Astrocyte (in vitro differentiated cells and primary cell): Measurements from ENCODE around the gene RAP1GAP. TPM values are rescaled to one million over a fixed set of nuclear protein-coding genes. Genes with fewer than 3 reads are reported as not detected.
A peak's percentile ranks its signal among the peaks of the same experiment; 100 is the strongest.

Experiments used
- DNase-seq: peaks from one replicate; pipeline ENCODE4 v3.0.0-alpha.2; 2010; ENCODE audit warnings: low read depth
- FAIRE-seq: peaks from 2 replicates; lab custom pipeline; 2011; peaks lifted over from hg19 to GRCh38; lab: Jason Lieb, UNC
- H2AFZ ChIP-seq: 2 replicates; pipeline ENCODE4 v1.6.0; 2012; ENCODE audit warnings: low read depth, low read length, inconsistent platforms
- H3K27ac ChIP-seq: 2 replicates; pipeline ENCODE4 v1.5.1; 2011; ENCODE audit warnings: low read depth, low read length, inconsistent platforms
- H3K27me3 ChIP-seq: 2 replicates; pipeline ENCODE4 v1.6.0; 2011; ENCODE audit warnings: low read length, inconsistent platforms; ENCODE audit not compliant: insufficient read depth
- H3K36me3 ChIP-seq: 2 replicates; pipeline ENCODE4 v1.5.1; 2011; ENCODE audit warnings: low read length, inconsistent platforms; ENCODE audit not compliant: insufficient read depth
- H3K4me1 ChIP-seq: 2 replicates; pipeline ENCODE4 v1.5.1; 2011; ENCODE audit warnings: low read length, inconsistent platforms; ENCODE audit not compliant: insufficient read depth
- H3K4me2 ChIP-seq: 2 replicates; pipeline ENCODE4 v1.6.0; 2012; ENCODE audit warnings: low read length, inconsistent platforms
- H3K4me3 ChIP-seq: 2 replicates; pipeline ENCODE4 v1.5.1; 2011; ENCODE audit warnings: low read depth, mild to moderate bottlenecking, low read length, inconsistent platforms; ENCODE audit not compliant: insufficient read depth
- H3K79me2 ChIP-seq: 2 replicates; pipeline ENCODE4 v1.6.0; 2012; ENCODE audit warnings: mild to moderate bottlenecking, low read length, inconsistent platforms; ENCODE audit not compliant: insufficient read depth
- H3K9ac ChIP-seq: 2 replicates; pipeline ENCODE4 v1.6.0; 2012; ENCODE audit warnings: mild to moderate bottlenecking, low read length, inconsistent platforms
- H3K9me3 ChIP-seq: 2 replicates; pipeline ENCODE4 v1.5.1; 2012; ENCODE audit warnings: low read depth, mild to moderate bottlenecking, low read length, inconsistent platforms; ENCODE audit not compliant: insufficient read depth
- H4K20me1 ChIP-seq: 2 replicates; pipeline ENCODE4 v1.6.0; 2012; ENCODE audit warnings: low read length, inconsistent platforms; ENCODE audit not compliant: insufficient read depth
- H3K27ac Mint-ChIP-seq: one replicate; pipeline ENCODE4 v1.8.0; 2021; ENCODE audit warnings: mild to moderate bottlenecking, mixed read lengths; ENCODE audit not compliant: unreplicated experiment
- H3K27me3 Mint-ChIP-seq: one replicate; pipeline ENCODE4 v1.8.0; 2021; ENCODE audit warnings: low read depth, mixed read lengths; ENCODE audit not compliant: unreplicated experiment
- H3K36me3 Mint-ChIP-seq: one replicate; pipeline ENCODE4 v1.8.0; 2021; ENCODE audit warnings: low read depth, mixed read lengths; ENCODE audit not compliant: unreplicated experiment
- H3K4me1 Mint-ChIP-seq: one replicate; pipeline ENCODE4 v1.8.0; 2021; ENCODE audit warnings: low read depth, mixed read lengths; ENCODE audit not compliant: unreplicated experiment
- H3K4me3 Mint-ChIP-seq: one replicate; pipeline ENCODE4 v1.8.0; 2021; ENCODE audit warnings: mild to moderate bottlenecking, moderate library complexity, mixed read lengths; ENCODE audit not compliant: unreplicated experiment
- H3K9me3 Mint-ChIP-seq: one replicate; pipeline ENCODE4 v1.8.0; 2021; ENCODE audit warnings: mild to moderate bottlenecking, mixed read lengths; ENCODE audit not compliant: unreplicated experiment
- EZH2 ChIP-seq: IDR thresholded peaks from 2 replicates; pipeline ENCODE4 v1.6.1; 2012; ENCODE audit warnings: mild to moderate bottlenecking, low read length, inconsistent platforms; ENCODE audit not compliant: insufficient read depth
- total RNA-seq: library from RNA; stranded (reverse); gene quantifications from 2 replicates; pipeline ENCODE4 v1.2.1, GENCODE V29; 2021
- TF ChIP-seq, protein P1 (sequence below): IDR thresholded peaks from 2 replicates; pipeline ENCODE4 v1.5.1; 2011; ENCODE audit warnings: low read depth, mild to moderate bottlenecking, inconsistent platforms, low read length, moderate library complexity; ENCODE audit not compliant: insufficient read depth

The RAP1GAP gene
- total RNA-seq, 1 donor from 2014 or later, result 3.2 TPM

DNA sequence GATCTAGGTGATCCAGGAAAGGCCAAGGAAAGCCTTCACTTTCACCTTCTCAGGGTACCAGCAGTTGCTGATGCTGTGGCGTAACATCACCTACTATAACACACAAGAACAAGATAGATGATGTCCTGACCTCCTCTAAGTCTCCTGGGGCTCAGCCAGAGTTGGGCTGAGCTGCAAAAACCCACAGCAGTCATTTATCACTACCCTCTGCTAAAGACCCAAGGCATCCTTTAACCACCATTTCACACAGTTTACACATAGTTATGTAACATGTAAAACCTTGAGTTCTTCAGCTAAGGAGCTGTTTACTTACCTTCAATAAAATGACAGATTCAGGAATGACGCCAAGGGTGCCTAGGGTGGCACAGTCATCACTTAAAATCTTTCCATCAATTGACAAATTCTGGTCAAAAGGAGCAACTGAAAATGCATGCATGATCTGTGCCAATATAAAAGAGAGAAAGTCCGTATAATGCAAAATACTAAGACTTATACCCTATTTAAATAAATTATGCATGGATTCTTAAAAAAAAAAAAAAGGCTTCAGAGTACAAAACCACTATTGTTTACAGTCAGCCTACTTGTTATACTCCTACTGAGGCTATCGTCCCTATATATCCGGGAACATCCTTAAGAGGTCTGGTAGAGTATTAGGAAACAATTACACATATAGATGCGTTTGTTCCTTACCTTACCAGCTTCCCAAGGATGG is 20.7 kb upstream of the RAP1GAP start:
- Histone ChIP-seq H3K36me3 (peaks cover 38% of the 10 kb centered on the region), H2AFZ (no peak overlapping the region), H4K20me1 (no peaks in the 10 kb centered on the region), H3K27ac (no peak overlapping the region), H3K4me2 (no peak overlapping the region), H3K4me3 (no peak overlapping the region), H3K27me3 (no peaks in the 10 kb centered on the region), H3K9me3 (no peaks in the 10 kb centered on the region), H3K79me2 (no peaks in the 10 kb centered on the region), H3K9ac (no peak overlapping the region), H3K4me1 (no peaks in the 10 kb centered on the region)
- DNase-seq (peak; percentile 54), FAIRE-seq (no peak)
- peaks cover 2% of the 10 kb centered on the region for H3K4me1 Mint-ChIP-seq
- H3K9me3 Mint-ChIP-seq, result peaks cover 8% of the 10 kb centered on the region
- H3K4me3 Mint-ChIP-seq, result no peak overlapping the region
- no peak overlapping the region for H3K27ac Mint-ChIP-seq
- H3K27me3 Mint-ChIP-seq, result no peaks in the 10 kb centered on the region
- peaks cover 35% of the 10 kb centered on the region for H3K36me3 Mint-ChIP-seq
- no peak for TF ChIP-seq EZH2
- TF ChIP-seq, protein P1, sequence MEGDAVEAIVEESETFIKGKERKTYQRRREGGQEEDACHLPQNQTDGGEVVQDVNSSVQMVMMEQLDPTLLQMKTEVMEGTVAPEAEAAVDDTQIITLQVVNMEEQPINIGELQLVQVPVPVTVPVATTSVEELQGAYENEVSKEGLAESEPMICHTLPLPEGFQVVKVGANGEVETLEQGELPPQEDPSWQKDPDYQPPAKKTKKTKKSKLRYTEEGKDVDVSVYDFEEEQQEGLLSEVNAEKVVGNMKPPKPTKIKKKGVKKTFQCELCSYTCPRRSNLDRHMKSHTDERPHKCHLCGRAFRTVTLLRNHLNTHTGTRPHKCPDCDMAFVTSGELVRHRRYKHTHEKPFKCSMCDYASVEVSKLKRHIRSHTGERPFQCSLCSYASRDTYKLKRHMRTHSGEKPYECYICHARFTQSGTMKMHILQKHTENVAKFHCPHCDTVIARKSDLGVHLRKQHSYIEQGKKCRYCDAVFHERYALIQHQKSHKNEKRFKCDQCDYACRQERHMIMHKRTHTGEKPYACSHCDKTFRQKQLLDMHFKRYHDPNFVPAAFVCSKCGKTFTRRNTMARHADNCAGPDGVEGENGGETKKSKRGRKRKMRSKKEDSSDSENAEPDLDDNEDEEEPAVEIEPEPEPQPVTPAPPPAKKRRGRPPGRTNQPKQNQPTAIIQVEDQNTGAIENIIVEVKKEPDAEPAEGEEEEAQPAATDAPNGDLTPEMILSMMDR, result no peak

DNA sequence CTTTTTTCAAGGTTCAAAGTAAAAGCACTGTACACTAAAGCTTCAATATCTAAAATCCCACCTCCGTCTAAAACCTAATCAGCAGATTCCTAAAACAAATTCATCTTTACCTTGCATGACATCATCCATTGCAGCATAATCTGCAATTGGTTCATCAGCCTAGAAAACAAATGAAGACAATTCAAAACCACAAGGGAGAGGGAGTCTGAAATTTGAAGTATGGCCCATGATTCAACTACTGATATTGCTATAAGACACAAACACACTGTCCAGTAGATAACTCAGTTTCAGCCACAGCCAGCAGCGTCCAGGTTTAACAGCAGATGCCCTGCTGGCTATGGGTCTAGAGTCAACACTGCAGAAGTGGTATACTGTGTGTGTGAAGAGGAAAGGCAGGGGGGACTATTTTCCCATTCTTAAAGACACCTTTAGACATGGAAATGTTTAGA is 17.9 kb upstream of the RAP1GAP start:
- peaks cover 40% of the 10 kb centered on the region for H3K36me3 Mint-ChIP-seq
- peaks cover 28% of the 10 kb centered on the region for H3K36me3 ChIP-seq
- no peaks in the 10 kb centered on the region for H3K9me3 ChIP-seq
- peaks cover 11% of the 10 kb centered on the region for H3K9me3 Mint-ChIP-seq
- no peak overlapping the region for H3K4me2 ChIP-seq
- H3K27me3 Mint-ChIP-seq, result no peaks in the 10 kb centered on the region
- no peaks in the 10 kb centered on the region for H3K4me1 ChIP-seq
- DNase-seq (peak; percentile 27), FAIRE-seq (no peak)
- H4K20me1 ChIP-seq, result no peaks in the 10 kb centered on the region
- no peak overlapping the region for H3K27ac Mint-ChIP-seq
- TF ChIP-seq, protein P1, result no peak
- no peak for TF ChIP-seq EZH2
- H3K4me1 Mint-ChIP-seq, result peaks cover 2% of the 10 kb centered on the region
- no peak overlapping the region for H3K4me3 ChIP-seq
- no peaks in the 10 kb centered on the region for H3K27me3 ChIP-seq
- no peak overlapping the region for H3K4me3 Mint-ChIP-seq
- H3K9ac ChIP-seq, result no peak overlapping the region
- no peak overlapping the region for H3K27ac ChIP-seq
- no peak overlapping the region for H2AFZ ChIP-seq
- H3K79me2 ChIP-seq, result no peaks in the 10 kb centered on the region
